ENCODE results near the gene KIAA0040. TPM values are rescaled to one million over a fixed set of nuclear protein-coding genes. Genes with fewer than 3 reads are reported as not detected.
A peak's percentile ranks its signal among the peaks of the same experiment; 100 is the strongest.

The KIAA0040 gene
- total and polyA plus RNA-seq, 10 of the 15 experiments (the other 5 are each of a cell fraction or from before 2014, with no cell fraction given) = 7.6 to 47.7 (median 23.5) TPM

DNA sequence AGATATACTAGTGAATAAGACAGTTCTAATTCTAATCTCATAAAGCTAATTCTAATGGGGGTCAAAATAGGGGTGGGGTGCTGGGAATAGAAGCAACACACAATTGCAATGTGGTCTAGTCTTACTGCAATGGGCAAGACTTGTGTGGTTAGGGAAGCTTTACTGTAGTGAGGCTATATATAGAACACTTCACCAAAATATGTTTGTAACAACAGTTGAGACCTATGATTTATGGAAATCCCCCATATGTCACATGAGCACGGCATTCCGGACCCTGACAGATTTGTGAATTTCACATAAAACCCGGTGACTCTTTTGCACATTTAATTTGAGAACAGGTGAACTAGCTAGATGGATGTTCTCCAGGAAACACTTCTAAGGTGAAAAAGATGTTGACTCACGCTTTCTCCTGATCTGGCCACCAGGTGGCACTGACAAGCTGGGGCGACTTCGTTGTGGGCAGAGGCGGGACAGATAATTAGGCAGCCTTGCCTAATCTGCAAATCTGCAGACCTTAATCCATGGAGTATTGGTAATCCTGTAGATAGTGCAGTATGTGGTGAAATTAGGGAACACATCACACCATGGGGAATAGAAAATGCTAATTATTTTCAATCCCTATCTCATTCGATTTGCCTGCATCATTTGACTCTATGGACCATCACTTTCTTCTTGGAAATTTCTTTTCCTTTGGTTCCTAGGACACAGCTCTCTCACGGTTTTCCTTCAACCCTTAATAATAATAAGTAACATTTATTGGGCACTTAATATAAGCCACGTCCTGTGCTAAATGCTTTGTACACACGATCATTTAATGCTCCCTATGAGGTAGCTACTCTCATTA, 37.7 kb downstream of the KIAA0040 start (continued):
- TF ChIP-seq, protein P1, sequence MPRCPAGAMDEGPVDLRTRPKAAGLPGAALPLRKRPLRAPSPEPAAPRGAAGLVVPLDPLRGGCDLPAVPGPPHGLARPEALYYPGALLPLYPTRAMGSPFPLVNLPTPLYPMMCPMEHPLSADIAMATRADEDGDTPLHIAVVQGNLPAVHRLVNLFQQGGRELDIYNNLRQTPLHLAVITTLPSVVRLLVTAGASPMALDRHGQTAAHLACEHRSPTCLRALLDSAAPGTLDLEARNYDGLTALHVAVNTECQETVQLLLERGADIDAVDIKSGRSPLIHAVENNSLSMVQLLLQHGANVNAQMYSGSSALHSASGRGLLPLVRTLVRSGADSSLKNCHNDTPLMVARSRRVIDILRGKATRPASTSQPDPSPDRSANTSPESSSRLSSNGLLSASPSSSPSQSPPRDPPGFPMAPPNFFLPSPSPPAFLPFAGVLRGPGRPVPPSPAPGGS (IDR thresholded peaks at IDR 0.05; ENCODE audit: borderline replicate concordance, insufficient read depth, low read depth, low read length, poor library complexity, severe bottlenecking) = no peak
- TF ChIP-seq TARDBP (IDR thresholded peaks at IDR 0.05; ENCODE audit: borderline replicate concordance) (no peak), CHD4 (IDR thresholded peaks at IDR 0.05) (no peak)

- Histone ChIP-seq H2AFZ (ENCODE audit: control insufficient read depth, low read depth, low read length) (no peak overlapping the region), H3K4me1 (ENCODE audit: control insufficient read depth, insufficient read depth, low read length) (peaks cover 7% of the 10 kb centered on the region; the same call in 1 of the 2 replicates), H3K4me3 (no peak overlapping the region), H3K36me3 (ENCODE audit: control insufficient read depth in 2 of 2, insufficient read depth in 2 of 2, low read length in 1 of 2) (no peaks in the 10 kb centered on the region), H3K9ac (ENCODE audit: control insufficient read depth, insufficient read depth, low read length) (no peak overlapping the region), H3K4me2 (ENCODE audit: control insufficient read depth, insufficient read depth) (no peak overlapping the region), H3K27ac (ENCODE audit: control insufficient read depth, insufficient read depth) (no peak overlapping the region), H3K79me2 (ENCODE audit: control insufficient read depth, insufficient read depth, low read length) (no peaks in the 10 kb centered on the region), H4K20me1 (ENCODE audit: control insufficient read depth, insufficient read depth) (no peaks in the 10 kb centered on the region), H3K27me3 (replicated peaks in 1 of 2; ENCODE audit: control insufficient read depth in 2 of 2, insufficient read depth in 2 of 2, low read length in 1 of 2) (peaks cover 0 to 5% of the 10 kb centered on the region in 2 experiments; a peak in 2 of 4 replicates), H3K9me3 (replicated peaks; ENCODE audit: control insufficient read depth, insufficient read depth, low read length) (no peaks in the 10 kb centered on the region)
- DNase-seq (ENCODE audit: low read depth, low spot score) = no peak
- ATAC-seq = peak; percentile 82
- ChIA-PET CTCF (interaction anchor here (0.6 to 13.1 kb wide), 81 partner anchors 9 to 1540 kb away, joined by 3 to 482 read pairs (median 4); partner anchors contain the start of genes KIAA0040 and MRPS14), SMC1A (ENCODE audit: uncharacterized antibody, unreplicated experiment) (interaction anchor here (0.6 to 8.9 kb wide), 37 partner anchors 9 to 1165 kb away, joined by 3 to 208 read pairs (median 4); no protein-coding TSS in a partner anchor), POLR2A (interaction anchor here (0.6 to 1.4 kb wide), 5 partner anchors 9 to 1730 kb away, joined by 3 to 4 read pairs (median 3); no protein-coding TSS in a partner anchor), RAD21 (ENCODE audit: unreplicated experiment) (interaction anchor here (0.6 to 9.9 kb wide), 44 partner anchors 9 to 1222 kb away, joined by 3 to 191 read pairs (median 5); partner anchors contain the start of gene MRPS14)
- under 1% methylated on average over 15 of the region's 15 CpGs for WGBS (ENCODE audit: insufficient coverage, insufficient replicate concordance, low lambda C conversion rate, missing lambda C conversion rate)
- in situ Hi-C loops (cut with MboI) (loop anchor here (10.0 kb wide), 2 partner anchors 283 to 923 kb away; no protein-coding TSS in a partner anchor), intact Hi-C loops (cut with micrococcal nuclease; ENCODE audit: unreplicated experiment) (loop anchor here (1.0 to 10.0 kb wide), 3 partner anchors 282 to 923 kb away; partner anchors contain the start of gene TNR)
- peak; percentile 64 for FAIRE-seq
- no TSS peak for BruUV-seq (replicated peaks)
- TF ChIP-seq RAD21 (IDR thresholded peaks at IDR 0.05; ENCODE audit: insufficient read depth, low read depth, low read length) (peak; percentile 93), POU2F2 (IDR thresholded peaks at IDR 0.05; ENCODE audit: borderline replicate concordance, low read depth, low read length) (0 out of 3 replicates have a peak, but pooled peaks have one; percentile 39), SMC3 (IDR thresholded peaks at IDR 0.05; ENCODE audit: borderline replicate concordance, low read length) (peak; percentile 75), YY1 (IDR thresholded peaks at IDR 0.05; ENCODE audit: low read depth, low read length) (peak; percentile 51; the same call in 1 of the 2 replicates), RUNX3 (IDR thresholded peaks at IDR 0.05; ENCODE audit: low read length) (0 out of 2 replicates have a peak, but pooled peaks have one; percentile 16), POLR2AphosphoS2 (IDR thresholded peaks at IDR 0.05; ENCODE audit: low read depth, low read length) (no peak)
- TF ChIP-seq, protein P2, sequence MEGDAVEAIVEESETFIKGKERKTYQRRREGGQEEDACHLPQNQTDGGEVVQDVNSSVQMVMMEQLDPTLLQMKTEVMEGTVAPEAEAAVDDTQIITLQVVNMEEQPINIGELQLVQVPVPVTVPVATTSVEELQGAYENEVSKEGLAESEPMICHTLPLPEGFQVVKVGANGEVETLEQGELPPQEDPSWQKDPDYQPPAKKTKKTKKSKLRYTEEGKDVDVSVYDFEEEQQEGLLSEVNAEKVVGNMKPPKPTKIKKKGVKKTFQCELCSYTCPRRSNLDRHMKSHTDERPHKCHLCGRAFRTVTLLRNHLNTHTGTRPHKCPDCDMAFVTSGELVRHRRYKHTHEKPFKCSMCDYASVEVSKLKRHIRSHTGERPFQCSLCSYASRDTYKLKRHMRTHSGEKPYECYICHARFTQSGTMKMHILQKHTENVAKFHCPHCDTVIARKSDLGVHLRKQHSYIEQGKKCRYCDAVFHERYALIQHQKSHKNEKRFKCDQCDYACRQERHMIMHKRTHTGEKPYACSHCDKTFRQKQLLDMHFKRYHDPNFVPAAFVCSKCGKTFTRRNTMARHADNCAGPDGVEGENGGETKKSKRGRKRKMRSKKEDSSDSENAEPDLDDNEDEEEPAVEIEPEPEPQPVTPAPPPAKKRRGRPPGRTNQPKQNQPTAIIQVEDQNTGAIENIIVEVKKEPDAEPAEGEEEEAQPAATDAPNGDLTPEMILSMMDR (IDR thresholded peaks at IDR 0.05 in 2 of 3, conservative IDR thresholded peaks at IDR 0.05 in 1 of 3; ENCODE audit: control insufficient read depth in 2 of 3, extremely low read depth in 1 of 3, insufficient read depth in 1 of 3, low read depth in 3 of 3, low read length in 3 of 3) = peak; percentile 88 to 94 (median 88)
- TF ChIP-seq, protein P3, sequence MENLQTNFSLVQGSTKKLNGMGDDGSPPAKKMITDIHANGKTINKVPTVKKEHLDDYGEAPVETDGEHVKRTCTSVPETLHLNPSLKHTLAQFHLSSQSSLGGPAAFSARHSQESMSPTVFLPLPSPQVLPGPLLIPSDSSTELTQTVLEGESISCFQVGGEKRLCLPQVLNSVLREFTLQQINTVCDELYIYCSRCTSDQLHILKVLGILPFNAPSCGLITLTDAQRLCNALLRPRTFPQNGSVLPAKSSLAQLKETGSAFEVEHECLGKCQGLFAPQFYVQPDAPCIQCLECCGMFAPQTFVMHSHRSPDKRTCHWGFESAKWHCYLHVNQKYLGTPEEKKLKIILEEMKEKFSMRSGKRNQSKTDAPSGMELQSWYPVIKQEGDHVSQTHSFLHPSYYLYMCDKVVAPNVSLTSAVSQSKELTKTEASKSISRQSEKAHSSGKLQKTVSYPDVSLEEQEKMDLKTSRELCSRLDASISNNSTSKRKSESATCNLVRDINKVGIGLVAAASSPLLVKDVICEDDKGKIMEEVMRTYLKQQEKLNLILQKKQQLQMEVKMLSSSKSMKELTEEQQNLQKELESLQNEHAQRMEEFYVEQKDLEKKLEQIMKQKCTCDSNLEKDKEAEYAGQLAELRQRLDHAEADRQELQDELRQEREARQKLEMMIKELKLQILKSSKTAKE (IDR thresholded peaks at IDR 0.05; ENCODE audit: low read depth, poor library complexity, severe bottlenecking) = no peak
- TF ChIP-seq, protein P4, sequence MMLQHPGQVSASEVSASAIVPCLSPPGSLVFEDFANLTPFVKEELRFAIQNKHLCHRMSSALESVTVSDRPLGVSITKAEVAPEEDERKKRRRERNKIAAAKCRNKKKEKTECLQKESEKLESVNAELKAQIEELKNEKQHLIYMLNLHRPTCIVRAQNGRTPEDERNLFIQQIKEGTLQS (IDR thresholded peaks at IDR 0.05; ENCODE audit: borderline replicate concordance, extremely low read depth, low read depth, low read length) = no peak
These were observed 40.4 kb downstream of the KIAA0040 start for GRCh38 chr1:175152006-175152652.
